HG03354 (cell line): ENCODE measurements around the gene CDK12.
"Not testable (repeated sequence)": the region's sequence is repeated elsewhere in the genome, so short reads cannot be mapped to it uniquely, and the experiment has no call there.

Source experiments
- ATAC-seq: cut with Tn5 transposase; IDR thresholded peaks from one replicate; pipeline ENCODE4 v1.9.1; 2021; ENCODE audit warnings: mild to moderate bottlenecking; ENCODE audit not compliant: unreplicated experiment, poor library complexity, severe bottlenecking

Gene CDK12

GRCh38 chr17:39461113-39461925 lies at the start of gene CDK12:
CDK12 (plus strand) TSS chr17:39461486; CDS start chr17:39462072, 586 bp downstream.
- peak; percentile 84 for ATAC-seq

- ATAC-seq: no peak
Measured at GRCh38 chr17:39416141-39416540, 45.1 kb upstream of the CDK12 start.

GRCh38 chr17:39429600-39429999 lies 31.7 kb upstream of the CDK12 start:
- no peak for ATAC-seq

- ATAC-seq: not testable (repeated sequence)
Measured at GRCh38 chr17:39439868-39440267, 21.4 kb upstream of the CDK12 start.

- no peak for ATAC-seq
Measured at GRCh38 chr17:39443326-39443725, 18.0 kb upstream of the CDK12 start.

DNA sequence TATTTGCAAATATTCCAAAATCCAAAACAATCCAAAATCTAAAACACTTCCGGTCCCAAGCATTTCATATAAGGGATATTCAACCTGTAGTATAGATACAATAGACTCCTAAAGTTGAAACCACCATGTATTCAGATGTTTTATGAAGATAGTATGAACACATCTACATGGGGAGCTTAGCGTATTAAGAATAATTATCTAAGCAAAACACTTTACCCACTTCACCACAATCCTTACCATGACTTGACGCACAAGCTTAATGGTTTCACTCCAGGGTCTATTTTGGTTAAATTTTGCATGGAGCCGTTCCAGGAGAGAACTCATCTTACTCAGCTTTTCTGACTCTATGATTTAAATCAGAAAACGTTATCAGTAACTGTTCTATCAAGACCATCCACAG lies 13.7 kb upstream of the CDK12 start:
- ATAC-seq: no peak

GRCh38 chr17:39450051-39450450 lies 11.2 kb upstream of the CDK12 start:
- no peak for ATAC-seq

GRCh38 chr17:39450847-39451581 lies 10.3 kb upstream of the CDK12 start, which contains the start of gene MED1:
MED1 (minus strand) TSS chr17:39451263; CDS start chr17:39451062, 201 bp downstream.
- peak; percentile 92 for ATAC-seq

- ATAC-seq: no peak
Measured at GRCh38 chr17:39455919-39456318, 5.4 kb upstream of the CDK12 start.

- ATAC-seq: no peak
Measured at GRCh38 chr17:39461926-39462569, 762 bp downstream of the CDK12 start.

DNA sequence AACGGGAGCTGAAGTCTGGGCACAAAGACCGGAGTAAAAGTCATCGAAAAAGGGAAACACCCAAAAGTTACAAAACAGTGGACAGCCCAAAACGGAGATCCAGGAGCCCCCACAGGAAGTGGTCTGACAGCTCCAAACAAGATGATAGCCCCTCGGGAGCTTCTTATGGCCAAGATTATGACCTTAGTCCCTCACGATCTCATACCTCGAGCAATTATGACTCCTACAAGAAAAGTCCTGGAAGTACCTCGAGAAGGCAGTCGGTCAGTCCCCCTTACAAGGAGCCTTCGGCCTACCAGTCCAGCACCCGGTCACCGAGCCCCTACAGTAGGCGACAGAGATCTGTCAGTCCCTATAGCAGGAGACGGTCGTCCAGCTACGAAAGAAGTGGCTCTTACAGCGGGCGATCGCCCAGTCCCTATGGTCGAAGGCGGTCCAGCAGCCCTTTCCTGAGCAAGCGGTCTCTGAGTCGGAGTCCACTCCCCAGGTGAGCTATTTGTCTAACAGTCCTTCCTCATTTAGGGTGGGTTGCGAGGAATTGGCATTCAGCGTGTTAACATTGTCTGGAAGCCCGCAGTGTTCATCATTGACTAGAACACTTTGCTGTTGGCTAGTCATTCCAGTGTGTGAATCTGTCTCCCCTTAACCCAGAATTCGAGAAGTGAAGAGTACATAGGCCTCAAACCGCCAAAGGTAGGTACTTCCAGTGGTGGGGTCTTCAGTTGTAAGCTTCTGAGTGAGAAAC lies 1.5 kb downstream of the CDK12 start:
- no peak for ATAC-seq

DNA sequence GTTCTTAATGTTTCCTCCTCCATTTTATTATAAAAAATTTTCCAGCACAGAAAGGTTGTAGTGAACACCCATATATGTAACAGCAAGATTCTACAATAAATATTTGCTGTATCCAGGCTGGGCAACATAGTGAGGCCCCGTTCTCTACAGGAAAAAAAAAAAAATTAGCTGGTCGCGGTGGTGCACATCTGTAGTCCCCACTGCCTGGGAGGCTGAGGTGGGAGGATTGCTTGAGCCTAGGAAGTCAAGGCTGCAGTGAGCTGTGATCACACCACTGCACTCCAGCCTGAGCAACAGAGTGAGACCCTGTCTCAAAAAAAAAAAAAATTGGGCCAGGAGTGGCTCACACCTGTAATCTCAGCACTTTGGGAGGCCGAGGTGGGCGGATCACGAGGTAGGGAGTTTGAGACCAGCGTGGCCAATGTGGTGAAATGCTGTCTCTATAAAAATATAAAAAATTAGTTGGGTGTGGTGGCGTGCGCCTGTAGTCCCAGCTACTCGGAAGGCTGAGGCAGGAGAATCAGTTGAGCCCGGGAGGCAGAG lies 3.4 kb downstream of the CDK12 start:
- ATAC-seq: not testable (repeated sequence)

GRCh38 chr17:39468610-39469009 lies 7.3 kb downstream of the CDK12 start:
- ATAC-seq: not testable (repeated sequence)

- ATAC-seq: no peak
Measured at GRCh38 chr17:39473310-39473709, 12.0 kb downstream of the CDK12 start.

DNA sequence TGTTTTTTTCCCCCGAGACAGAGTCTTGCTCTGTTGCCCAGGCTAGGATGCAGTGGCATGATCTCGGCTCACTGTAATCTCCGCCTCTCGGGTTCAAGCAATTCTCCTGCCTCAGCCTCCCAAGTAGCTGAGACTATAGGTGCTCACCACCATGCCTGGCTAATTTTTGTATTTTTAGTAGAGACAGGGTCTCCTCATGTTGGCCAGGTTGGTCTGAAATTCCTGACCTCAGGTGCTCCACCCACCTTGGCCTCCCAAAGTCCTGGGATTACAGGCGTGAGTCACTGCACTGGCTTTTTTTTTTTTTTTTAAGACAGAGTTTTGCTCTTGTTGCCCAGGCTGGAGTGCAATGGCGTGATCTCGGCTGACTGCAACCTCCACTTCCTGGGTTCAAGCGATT lies 18.3 kb downstream of the CDK12 start:
- ATAC-seq: not testable (repeated sequence)

- no peak for ATAC-seq
Measured at GRCh38 chr17:39483506-39483905, 22.2 kb downstream of the CDK12 start.

DNA sequence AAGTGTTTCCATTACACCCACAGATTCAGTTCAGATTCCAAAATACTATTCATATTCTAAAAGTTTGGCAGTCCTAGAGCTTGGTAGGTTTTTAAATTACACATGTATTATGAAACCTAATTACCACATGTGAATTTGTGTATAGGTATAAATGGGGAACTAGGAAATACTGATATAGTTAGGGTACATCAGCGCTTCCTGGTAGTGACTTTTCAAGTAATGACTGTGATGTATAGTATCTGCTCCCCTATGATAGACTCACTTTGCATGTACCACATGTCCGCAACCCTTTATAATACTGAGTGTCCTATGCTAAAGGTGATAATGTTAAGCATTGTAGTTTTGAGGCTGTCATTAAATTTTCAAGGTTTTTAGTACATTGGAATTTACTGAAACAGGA lies 22.9 kb downstream of the CDK12 start:
- peak; percentile 68 for ATAC-seq

DNA sequence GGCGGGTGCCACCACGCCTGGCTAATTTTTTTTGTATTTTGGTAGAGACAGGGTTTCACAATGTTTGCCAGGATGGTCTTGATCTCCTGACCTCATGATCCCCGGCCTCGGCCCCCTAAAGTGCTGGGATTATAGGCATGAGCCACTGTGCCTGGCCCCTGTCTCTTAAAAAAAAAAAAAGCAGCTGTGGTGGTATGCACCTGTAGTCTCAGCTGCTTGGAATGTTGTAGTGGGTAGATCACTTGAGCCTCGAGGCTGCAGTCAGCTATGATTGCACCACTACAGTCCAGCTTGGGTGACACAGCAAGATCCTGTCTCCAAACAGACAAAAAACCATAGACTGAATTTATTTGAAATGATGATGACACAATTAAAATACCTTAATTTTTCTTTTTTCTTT lies 24.3 kb downstream of the CDK12 start:
- no peak for ATAC-seq

GRCh38 chr17:39486242-39486641 lies 25.0 kb downstream of the CDK12 start:
- no peak for ATAC-seq
